Measurements from ENCODE around the gene UGT1A10.

- no peak for TF ChIP-seq CTCF (conservative IDR thresholded peaks at IDR 0.05; ENCODE audit: low read depth, low read length)
- no peak for TF ChIP-seq EZH2 (IDR thresholded peaks at IDR 0.05; ENCODE audit: borderline replicate concordance, low read depth, low read length, poor library complexity, severe bottlenecking)
These were observed 167.2 kb downstream of the UGT1A10 start for GRCh38 chr2:233803292-233803911.
